22Rv1 (cell line): Measurements from ENCODE around the gene NLGN4Y.

Experiments
- ZFX ChIP-seq: fragments of 450-650 bp; IDR thresholded peaks from 2 replicates; pipeline ENCODE4 v1.6.1; 2017; ENCODE audit warnings: antibody characterized with exemption, borderline replicate concordance
- TF ChIP-seq, protein P1 (sequence below): fragments of 450-650 bp; IDR thresholded peaks from 2 replicates; pipeline ENCODE4 v1.5.1; 2017; ENCODE audit warnings: mild to moderate bottlenecking

DNA sequence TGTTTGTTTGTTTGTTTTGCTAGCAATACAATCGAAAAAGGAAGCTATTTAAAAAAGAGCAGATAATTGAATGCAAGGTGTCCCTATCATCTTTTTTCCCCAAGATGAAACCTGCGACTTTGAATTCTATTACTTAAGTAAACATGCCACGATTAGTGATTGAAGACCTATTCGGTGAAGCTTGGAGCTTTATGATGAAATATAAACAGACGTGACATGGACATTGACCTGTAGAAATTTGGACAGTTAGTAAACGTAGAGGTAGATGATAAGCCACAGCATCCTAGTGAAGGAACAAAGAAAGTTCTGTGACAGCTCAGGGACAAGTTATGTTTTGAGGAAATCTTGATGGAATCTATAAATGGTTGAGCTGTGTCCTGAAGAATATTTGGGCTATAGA lies 103.9 kb downstream of the NLGN4Y start:
- TF ChIP-seq, protein P1, sequence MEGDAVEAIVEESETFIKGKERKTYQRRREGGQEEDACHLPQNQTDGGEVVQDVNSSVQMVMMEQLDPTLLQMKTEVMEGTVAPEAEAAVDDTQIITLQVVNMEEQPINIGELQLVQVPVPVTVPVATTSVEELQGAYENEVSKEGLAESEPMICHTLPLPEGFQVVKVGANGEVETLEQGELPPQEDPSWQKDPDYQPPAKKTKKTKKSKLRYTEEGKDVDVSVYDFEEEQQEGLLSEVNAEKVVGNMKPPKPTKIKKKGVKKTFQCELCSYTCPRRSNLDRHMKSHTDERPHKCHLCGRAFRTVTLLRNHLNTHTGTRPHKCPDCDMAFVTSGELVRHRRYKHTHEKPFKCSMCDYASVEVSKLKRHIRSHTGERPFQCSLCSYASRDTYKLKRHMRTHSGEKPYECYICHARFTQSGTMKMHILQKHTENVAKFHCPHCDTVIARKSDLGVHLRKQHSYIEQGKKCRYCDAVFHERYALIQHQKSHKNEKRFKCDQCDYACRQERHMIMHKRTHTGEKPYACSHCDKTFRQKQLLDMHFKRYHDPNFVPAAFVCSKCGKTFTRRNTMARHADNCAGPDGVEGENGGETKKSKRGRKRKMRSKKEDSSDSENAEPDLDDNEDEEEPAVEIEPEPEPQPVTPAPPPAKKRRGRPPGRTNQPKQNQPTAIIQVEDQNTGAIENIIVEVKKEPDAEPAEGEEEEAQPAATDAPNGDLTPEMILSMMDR, result no peak
- TF ChIP-seq ZFX, result no peak
